Stromal cell of bone marrow (primary cell): Measurements from ENCODE around the gene MRPL37.

Experiments used
- DNase-seq: peaks from one replicate; pipeline ENCODE4 v3.0.0-alpha.2; 2012; ENCODE audit warnings: low read depth

MRPL37 gene

GRCh38 chr1:54241364-54241763, 41.4 kb downstream of the MRPL37 start:
- no peak for DNase-seq

DNA sequence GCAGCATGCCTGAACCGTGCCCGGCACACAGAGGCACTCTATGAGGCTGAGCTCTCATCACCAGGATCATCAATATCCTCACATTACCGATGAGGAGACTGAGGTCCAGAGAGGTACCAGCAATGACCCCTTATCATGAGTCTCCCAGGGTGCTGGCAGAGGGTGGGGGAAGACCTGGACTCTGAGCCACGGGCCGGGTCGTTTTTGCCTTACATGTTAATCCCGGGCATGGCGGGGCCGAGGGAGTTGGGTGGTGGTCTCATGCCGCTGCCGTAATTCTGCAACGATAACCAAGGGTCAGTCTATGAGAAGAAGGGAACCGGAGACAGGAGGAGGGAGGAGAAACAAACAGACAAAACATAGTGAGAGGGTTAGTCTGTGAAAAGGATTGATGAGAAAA, 43.1 kb downstream of the MRPL37 start:
- no peak for DNase-seq

DNA sequence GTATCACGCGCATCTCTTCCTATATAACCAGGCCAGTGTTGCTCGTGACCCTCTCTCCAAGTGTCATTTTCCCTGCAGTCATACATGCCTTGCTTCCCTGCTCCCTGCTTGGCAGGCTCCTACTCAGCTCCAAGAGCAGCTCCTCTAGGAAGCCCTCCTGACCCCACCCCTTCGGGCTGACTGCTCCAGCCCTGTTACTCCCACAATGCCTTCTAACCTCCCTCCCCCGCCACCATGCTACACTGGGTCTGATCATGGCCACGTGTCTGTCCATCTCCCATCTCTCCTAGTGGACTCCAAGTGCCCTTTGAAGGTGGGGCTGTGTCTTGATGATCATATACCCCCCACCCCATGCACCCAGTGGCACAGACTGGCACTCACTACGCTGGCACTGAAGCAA, 44.7 kb downstream of the MRPL37 start:
- no peak for DNase-seq

DNA sequence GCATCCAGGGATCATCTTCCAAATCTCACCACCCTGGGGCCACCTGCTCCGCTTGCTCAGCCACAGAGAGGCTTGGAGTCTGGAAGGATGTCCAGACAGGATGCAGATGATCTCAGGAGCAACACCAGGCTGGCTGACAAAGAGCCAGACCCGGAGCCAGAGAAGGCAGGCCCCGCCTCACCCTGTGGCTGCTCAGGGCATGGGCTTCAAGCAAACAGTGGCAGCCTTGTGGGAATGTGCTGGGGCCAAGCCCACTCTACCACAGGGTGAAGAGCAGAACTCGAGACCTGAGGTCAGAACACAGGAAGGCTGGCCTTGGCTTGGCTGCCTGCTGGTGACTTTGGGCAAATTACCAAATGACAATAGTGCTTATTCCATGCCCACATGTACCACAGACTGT, 45.5 kb downstream of the MRPL37 start:
- no peak for DNase-seq

GRCh38 chr1:54246116-54246721, 46.3 kb downstream of the MRPL37 start:
- DNase-seq = no peak

GRCh38 chr1:54247863-54248515, 48.0 kb downstream of the MRPL37 start:
- DNase-seq = no peak

- DNase-seq = no peak
These were observed 49.0 kb downstream of the MRPL37 start for GRCh38 chr1:54248966-54249365.

GRCh38 chr1:54249819-54250435, 50.0 kb downstream of the MRPL37 start:
- DNase-seq = peak; percentile 77

GRCh38 chr1:54250670-54251069, 50.7 kb downstream of the MRPL37 start:
- DNase-seq = no peak

DNA sequence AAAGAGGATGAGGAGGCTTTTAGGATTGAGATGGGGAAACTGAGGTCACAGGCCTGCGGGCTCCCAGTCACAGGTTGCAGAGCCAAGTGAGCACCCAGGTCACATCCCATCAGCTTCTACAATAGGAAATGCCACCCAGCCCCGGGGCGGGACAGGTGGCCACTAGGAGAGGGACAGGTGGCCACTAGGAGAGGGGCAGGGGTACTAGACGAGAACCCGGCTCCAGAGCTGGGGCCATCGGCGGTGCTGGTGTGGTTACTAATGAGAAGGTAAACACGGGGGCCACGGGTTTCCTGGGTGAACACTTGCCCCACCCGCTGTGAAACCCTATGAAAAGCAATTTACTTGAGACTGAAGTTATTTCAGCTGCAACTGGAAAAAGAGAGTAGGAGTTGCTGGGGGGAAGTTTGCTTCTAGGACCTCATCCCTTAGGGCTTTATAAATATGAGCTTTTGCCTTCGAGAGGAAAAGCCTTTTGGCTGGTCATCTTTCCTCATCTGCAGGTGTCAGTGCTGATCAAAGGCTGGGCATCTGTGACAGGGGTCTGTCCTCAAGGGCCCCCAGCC, 52.5 kb downstream of the MRPL37 start:
- DNase-seq = no peak

DNA sequence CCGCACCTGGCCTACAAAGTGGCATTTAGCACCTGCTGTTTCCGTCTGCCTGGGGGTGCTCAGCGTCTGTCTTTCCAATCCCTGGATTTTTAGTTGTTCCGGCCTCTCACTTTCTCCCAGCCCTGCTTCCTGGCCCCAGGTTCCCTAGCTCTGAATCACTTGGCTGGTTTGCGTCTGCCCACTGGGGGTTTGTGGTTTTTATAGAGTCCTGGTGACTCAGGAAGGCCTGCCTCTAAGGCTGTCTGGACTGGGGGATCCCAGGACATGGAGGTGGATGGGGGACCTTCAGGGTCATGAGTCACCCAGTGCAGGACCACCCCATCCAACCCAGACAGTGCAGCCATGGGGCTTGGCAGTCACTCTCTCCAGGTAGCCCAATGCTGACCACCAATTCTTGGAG, 53.5 kb downstream of the MRPL37 start:
- peak; percentile 95 for DNase-seq

GRCh38 chr1:54254055-54254454, 54.1 kb downstream of the MRPL37 start:
- DNase-seq = no peak

DNA sequence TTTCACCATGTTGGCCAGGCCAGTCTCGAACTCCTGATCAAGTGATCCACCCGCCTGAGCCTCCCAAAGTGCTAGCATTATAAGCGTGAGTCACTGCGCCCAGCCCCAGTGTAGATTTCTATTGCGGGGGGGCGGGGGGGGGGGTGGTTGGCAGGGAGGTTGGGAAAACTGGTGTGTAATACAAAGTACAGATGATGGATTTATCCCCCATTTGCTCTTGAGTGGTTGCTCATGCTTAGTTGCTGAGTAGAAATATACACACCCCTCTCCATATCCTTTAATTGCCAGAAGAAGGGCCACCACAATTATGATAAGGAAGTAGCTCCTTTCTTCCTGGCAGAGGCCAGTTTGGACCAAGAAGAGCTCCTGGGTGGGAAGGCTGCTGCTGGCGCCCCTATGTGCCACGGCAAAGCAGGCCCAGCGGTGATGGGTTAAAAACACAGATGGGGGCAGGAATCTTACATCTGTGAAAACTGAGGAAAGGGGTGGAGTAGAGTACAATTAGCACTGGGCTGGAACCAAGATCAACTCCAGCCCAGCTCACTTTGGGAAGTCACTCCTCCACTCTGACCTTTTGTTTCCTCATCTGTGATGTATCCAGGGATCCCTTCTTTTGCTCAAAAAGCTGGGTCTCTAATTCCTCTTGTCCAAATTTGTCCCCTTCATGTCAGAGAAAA, 55.2 kb downstream of the MRPL37 start:
- DNase-seq = peak; percentile 56

GRCh38 chr1:54256522-54257345, 56.8 kb downstream of the MRPL37 start:
- no peak for DNase-seq

GRCh38 chr1:54257346-54257620, 57.3 kb downstream of the MRPL37 start:
- DNase-seq = no peak

DNA sequence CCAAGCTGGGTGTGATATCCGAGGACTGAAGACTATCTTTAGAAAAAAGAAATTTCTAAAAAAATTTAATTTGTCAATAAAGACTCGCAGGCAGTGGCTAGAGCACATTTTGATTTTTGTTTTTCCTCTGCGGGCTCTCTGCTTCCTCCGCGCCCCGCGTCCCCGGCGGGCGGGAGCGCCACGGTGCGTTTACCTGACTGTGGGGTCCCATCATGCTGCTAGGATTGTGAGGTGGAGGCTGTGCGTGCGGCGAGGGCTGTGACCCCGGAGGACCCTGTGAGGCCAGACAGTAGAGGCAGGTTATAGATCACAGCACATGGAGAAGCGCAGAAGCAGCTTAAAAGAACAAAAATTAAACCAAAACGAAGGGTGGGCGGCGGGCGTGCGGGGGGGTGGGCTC, 57.9 kb downstream of the MRPL37 start:
- DNase-seq = no peak

DNA sequence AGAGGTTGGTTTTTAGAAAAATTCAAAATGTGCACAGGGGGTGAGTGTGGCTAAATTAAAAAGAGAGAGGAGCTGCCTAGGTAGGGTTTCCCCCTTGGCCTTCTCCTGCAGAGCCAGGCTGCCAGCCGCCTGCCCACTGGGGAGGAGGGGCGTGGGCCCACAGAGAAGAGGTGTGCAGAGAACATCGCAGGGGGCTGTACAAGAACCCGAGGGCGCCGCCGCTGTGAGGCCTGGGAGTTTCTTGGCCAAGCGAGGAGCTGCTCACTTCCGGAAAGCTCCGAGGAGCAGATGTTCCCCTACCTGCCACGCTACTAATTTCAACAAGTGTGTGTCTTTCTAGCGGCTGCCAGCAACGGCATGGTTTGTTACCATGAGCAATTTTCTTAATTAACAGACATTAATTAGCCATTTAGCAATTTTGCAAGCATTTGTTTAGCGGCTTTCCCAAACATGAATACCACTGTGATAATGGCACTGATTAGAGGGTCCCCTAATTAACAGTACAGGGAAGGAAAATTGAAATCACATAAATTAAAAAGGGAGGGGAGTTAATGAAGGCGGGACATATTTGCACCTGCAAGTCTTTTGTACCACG, 59.7 kb downstream of the MRPL37 start:
- no peak for DNase-seq

GRCh38 chr1:54260810-54261209, 60.8 kb downstream of the MRPL37 start:
- no peak for DNase-seq

GRCh38 chr1:54262244-54262643, 62.3 kb downstream of the MRPL37 start:
- DNase-seq = no peak

GRCh38 chr1:54263601-54264226, 63.7 kb downstream of the MRPL37 start:
- DNase-seq = no peak

DNA sequence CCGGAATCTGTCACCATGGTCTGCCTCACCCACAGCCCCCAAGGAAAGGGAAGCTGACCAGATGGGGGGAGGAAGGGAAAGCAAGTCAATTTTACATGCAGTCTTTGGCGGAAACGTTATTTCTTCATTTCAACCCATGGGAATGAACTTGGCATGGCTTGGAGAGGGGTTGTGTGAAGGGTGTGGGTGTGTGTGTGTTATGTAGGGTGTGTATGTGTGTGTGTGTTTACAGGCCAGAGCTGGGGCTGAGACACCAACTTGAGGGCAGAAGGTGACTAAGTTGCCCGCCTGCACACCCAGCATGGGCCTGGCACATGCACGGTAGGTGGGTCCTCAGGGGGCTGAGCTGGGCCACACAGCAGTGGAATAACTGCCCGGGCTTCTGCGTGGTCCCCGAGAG, 65.2 kb downstream of the MRPL37 start:
- no peak for DNase-seq
